ENCODE measurements around the gene MRPL36. TPM values are rescaled to one million over a fixed set of nuclear protein-coding genes. Genes with fewer than 3 reads are reported as not detected.
"Not testable (repeated sequence)": the region's sequence is repeated elsewhere in the genome, so short reads cannot be mapped to it uniquely, and the experiment has no call there.

MRPL36 gene
- 31.1 TPM for total RNA-seq

- DNase-seq (ENCODE audit: low spot score) (peak; percentile 95), ATAC-seq (peak; percentile 79)
Measured at GRCh38 chr5:1799602-1800471, at the start of gene MRPL36. MRPL36 (minus strand) TSS chr5:1799837; CDS start chr5:1798935, 902 bp downstream.

- DNase-seq (ENCODE audit: low spot score), result no peak
Measured at GRCh38 chr5:1847611-1848010, 48.0 kb upstream of the MRPL36 start.

DNA sequence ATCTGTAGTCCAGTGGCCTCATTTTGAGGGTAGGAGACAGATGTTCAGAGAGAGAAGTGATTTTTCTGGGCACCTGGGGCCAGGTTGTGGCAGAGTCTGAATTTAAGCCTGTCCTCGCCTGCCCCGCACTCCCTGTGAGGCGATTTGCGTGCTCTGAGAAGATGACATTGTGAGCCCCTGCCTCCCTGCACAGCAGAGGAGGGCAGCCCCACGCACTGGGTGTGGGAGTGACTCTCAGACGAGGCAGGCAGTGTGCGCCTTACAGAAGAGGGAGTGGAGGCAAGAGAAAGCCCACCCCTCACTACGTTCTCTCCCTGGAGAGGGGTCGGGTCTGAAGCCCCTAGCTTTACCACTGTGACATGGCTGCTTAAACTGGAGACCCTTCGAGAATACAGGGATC lies 47.4 kb upstream of the MRPL36 start:
- DNase-seq (ENCODE audit: low spot score), result no peak
- ATAC-seq, result no peak

More at GRCh38 chr5:1847611-1848010, 48.0 kb upstream of the MRPL36 start:
- no peak for ATAC-seq

DNA sequence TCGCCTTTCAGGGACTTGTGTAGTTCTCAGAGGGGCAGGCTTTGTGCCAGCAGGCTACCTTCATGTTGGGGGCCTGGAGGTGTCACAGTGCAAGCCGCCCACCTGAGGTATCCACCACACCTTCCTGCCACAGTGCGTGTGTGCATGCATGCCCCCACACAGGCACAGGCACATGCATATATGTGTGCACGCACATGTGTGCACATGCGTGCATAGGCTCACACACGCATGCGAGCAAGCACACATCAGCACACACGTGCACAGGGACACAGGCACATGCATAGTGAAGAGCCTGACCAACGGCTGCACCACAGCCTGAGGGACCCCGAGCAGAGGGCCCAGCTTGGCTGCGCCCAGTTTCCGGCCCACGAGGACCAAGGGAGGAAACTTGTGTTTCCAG lies 46.9 kb upstream of the MRPL36 start:
- DNase-seq (ENCODE audit: low spot score), result no peak
- ATAC-seq, result no peak

- DNase-seq (ENCODE audit: low spot score) (no peak), ATAC-seq (no peak)
Measured at GRCh38 chr5:1845696-1846095, 46.1 kb upstream of the MRPL36 start.

- no peak for DNase-seq (ENCODE audit: low spot score)
- no peak for ATAC-seq
Measured at GRCh38 chr5:1844708-1845436, 45.2 kb upstream of the MRPL36 start.

DNA sequence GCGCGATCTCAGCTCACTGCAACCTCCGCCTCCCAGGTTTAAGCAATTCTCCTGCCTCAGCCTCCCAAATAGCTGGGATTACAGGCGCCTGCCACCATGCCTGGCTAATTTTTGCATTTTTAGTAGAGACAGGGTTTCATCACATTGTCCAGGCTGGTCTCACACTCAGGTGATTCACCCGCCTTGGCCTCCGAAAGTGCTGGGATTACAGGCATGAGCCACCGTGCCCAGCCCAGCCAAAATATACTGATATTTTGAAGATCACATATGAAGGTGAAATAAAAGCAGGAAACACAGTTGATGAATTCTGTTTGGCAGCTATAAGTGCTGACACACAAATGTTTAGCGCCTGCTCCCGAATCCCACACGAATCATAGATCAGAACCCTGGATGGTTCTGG lies 44.1 kb upstream of the MRPL36 start:
- DNase-seq (ENCODE audit: low spot score); ATAC-seq: not testable (repeated sequence)

- DNase-seq (ENCODE audit: low spot score) (no peak), ATAC-seq (no peak)
Measured at GRCh38 chr5:1842004-1842819, 42.6 kb upstream of the MRPL36 start.

DNA sequence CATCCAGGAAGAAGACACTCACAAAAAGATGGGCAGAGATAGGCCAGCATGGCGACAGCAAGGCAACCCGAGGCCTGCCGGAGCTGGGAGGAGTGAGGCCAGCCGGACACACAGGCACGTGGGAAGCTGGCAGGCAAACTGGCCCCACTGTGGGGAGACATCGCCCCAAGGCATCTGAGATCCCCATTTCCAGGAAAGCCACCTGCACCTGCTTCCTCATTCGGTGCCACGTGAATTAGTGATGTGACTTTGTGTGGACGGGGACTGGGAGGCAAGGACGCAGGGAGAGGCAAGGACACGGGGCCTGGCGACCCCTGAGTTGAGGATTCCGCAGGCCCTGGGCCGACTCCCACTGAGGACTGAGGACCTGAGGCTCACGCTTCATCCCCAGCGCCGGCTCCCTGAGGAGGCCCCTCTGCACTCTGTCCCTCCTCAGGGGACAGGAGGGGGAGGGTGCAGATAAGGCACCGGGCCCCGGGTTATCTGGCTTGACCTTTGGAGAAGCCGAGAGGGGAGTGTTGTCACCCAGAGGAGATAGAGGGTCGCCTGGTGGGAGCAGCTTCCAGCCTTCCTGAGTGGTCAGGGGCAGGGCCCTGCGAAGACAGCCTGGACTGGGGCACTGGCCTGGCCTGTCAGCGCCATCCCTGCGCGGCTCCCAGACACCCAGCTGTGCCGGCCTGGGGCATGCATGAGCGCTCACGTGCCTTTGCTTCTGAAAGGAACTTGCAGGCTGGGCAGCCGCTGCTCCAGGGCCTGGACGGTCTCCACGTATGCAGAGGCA lies 41.3 kb upstream of the MRPL36 start:
- DNase-seq (ENCODE audit: low spot score) (no peak), ATAC-seq (no peak)

DNA sequence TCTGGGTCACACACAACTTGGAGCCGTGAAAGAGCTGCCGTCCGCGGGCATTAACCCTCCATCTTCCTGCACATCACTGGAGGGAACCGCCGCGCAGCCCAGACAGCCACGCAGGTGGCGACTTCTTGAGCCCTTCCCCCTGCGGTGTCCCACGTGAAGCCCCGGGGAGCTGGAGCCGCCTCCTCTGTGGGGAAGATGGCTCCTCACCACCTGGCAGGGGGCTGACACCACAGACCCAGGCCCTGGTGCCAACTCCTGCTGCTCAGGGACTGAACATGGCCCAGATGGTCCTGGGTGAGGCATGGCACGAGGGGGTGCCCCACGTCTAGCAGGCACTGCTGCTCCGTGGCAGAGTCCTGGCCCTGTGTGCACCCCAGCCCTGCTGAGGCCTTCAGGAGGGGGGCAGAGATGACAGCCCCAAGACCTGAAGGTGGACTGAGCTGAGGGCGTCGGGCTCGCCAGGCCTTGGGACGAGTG lies 40.5 kb upstream of the MRPL36 start:
- ATAC-seq (no peak), DNase-seq (ENCODE audit: low spot score) (no peak)

DNA sequence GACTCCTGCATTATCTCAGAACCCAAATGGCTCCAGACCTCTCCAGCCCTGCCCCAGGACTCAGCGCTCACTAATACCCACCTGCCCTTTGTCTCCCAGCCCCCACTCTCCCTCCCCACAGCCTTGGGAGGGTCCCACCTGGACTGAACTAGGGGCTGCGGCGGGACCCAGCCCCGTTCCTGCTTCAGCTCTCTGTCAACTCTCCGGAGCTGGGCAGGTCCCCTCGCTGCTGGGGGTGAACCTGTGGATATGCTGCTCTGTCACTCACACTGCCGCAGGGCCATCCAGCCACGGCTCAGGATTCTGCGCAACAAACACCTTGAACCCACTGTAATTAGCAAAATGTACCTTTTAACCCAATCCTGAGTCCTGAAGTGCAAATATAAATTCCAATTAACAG lies 38.4 kb upstream of the MRPL36 start:
- DNase-seq (ENCODE audit: low spot score) (no peak), ATAC-seq (no peak)

DNA sequence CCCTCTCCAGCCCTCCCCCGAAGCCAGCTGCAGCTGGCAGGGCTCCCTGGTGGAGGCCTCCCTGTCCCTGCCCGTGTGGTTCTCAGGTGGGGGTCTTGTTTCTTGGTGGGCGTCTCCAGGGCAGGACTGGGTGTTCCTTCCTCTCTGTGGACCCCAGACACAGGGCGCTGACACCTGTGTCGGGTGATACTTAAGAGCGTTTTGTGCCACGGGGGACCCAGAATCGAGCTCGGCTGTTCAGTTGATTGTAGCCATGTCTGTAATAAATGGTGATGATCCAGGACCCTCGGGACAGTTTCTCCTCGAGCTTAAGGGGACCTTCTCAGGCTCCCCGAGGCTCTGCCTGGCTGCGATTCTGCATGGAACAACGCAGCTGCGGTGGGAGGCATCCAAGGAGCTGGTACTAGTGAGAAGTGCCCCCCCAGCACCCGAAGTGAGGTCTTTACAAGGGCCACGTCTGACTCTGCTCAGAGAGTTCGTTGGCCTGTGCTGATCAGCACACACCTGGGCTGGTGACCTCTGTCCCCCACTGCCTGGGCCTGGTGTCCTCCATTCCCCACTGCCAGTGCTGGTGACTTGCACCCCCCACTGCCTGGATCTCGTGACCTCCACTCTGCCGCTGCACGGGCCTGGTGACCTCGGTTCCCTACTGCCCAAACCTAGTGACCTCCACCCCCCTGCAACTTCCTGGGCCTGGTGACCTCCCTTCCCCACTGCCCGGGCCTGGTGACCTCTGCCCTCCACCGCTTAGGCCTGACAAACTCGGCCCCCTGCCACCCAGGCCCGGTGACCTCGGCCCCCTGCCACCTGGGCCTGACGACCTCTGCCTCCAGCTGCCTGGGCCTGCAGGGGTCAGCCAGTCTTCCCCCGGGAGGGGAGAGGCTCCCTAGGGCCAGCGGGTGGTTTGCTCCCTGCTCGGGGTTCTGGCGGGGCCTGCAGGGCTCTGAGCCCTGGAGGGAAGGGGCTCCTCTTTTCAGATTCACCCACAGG lies 37.5 kb upstream of the MRPL36 start:
- ATAC-seq (peak; percentile 63), DNase-seq (ENCODE audit: low spot score) (no peak)

DNA sequence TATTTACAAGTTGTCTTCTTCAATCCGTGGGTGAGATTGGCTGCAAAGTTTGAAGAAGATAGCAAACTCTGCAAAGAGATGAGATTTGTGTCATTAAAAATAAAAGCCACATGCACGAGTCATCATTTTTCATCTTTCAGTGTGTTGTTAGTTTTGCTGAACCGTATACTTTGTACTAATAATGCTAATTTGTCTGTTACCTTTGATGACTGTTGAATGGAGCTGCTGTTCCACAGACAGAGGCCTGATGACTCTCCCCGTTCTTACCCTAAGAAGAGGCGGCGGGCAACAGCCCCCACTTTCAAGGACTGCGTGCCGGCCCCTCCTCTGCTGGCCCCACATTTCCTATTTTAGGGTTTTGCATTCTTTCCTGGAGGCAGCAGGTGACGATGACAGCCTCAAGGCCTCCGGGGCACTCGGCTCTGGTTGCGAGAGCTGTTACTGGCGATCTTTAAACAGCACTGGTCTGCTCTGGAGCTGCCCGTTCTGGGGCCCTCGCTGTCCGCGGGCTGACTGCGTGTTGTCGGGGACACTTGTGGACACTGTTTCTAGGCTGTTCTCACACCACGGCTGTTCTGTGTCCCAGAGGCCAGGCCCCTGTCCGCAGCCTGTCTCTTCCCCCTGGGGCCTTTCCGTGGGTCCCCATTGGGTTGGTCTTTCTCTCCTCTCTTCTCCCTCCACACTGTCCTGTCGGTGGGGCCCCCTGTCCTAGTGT lies 36.7 kb upstream of the MRPL36 start:
- ATAC-seq (no peak), DNase-seq (ENCODE audit: low spot score) (no peak)

DNA sequence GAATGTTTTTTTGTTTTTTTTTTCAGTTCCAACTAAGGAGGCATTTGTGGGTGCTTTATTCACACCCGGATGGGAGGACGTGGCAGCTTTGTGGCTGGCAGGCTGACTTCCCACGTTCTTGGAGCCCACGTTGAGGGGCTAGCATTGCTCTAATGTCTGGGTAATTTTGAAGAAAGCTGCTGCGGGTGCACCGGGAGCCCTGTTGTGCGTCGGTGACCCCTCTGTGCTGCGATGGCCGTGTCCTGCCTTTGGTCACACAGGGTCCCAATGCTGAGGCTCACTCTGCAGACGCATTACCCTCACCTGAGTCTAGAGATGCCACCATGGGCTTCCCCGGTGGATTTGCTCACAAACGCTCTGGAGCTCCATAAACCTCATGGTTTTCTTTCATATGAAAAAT lies 35.8 kb upstream of the MRPL36 start:
- ATAC-seq (no peak), DNase-seq (ENCODE audit: low spot score) (no peak)

DNA sequence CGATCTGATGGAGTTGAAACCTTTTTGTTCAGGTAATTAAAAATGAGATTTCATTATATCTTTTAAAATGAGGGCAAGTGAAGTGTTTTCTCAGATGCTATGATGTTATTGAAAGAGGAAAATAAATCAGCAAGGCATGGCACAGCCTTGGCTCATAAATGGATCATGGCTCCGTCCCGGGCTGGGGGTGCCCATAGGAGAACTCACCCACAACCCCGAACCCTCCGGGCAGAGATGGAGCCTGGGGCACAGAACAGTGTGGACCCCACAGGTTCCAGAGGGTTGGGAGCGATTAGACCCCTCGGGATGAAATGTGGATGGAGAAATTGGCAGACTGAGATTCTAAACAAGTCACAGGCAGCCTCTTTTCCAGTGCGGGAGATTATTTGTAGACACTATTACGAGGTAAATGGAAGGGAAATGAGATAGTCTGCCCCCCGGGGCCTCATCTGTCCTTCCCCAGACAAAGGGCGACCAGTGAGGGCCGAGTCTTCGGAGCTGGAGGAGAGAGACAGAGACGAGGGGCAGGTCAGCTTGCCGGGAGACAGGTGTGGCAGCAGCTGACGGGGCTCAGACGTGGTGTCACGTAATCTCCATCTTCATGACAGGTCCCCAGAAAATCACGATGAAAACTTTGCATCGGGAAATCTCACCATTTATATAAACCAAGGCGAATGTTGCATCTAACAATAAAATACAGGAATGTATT lies 35.2 kb upstream of the MRPL36 start:
- no peak for ATAC-seq
- DNase-seq (ENCODE audit: low spot score), result no peak

GRCh38 chr5:1834022-1834551 lies 34.5 kb upstream of the MRPL36 start:
- ATAC-seq (no peak), DNase-seq (ENCODE audit: low spot score) (no peak)

DNA sequence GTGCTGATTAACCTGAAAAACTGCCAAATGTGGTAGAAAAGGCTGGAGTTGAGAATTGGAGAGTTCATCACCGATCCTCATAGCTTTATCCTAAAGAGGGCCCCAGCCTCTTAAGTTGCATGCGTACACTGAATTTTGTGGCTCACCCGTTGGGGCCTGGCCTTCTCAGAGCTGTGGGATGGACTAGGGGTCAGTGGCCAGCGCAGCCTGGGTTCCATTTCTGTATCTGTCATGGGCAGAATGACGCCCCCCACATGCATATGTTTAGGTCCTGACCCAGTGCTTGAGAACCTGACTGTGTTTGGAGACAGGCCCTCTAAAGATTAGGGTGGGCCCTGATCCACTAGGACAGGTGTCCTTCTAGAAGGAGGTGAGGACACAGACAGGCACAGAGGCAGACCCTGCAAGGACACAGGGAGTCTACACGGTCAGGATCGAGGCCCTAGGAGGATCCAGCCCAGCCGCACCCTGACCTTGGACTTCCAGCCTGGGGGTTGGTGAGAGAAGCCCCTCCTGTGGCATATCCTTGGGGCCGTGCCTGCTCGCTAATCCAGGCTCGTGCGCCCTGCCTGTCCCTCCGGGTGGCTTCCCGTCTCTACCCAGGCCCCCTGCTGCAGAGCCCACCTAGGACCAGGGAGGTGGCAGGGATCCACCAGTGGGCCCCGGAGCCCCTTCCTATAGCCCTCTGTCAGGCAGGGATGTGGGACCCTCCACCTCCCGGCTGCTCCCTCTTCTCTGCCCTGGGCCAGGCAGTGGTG lies 33.8 kb upstream of the MRPL36 start:
- DNase-seq (ENCODE audit: low spot score), result no peak
- ATAC-seq, result no peak

Data from left lobe of liver (tissue), 2 donors.